Mammary epithelial cell (primary cell): ENCODE measurements around the gene QSER1.

Experiments used
- CTCF ChIP-seq, 2 donors: IDR thresholded peaks in 1 of 2; conservative IDR thresholded peaks in 1 of 2; 2 replicates each; pipeline ENCODE4 v1.5.1; 2011 to 2012; ENCODE audit warnings: inconsistent platforms in 2 of 2, low read length in 2 of 2, mild to moderate bottlenecking in 2 of 2, control low read depth in 1 of 2, low read depth in 1 of 2; ENCODE audit not compliant: insufficient read depth in 1 of 2; ENCODE audit errors: extremely low read depth in 1 of 2
- EZH2 ChIP-seq: IDR thresholded peaks from 2 replicates; pipeline ENCODE4 v1.6.1; 2012; ENCODE audit warnings: low read length, inconsistent platforms, borderline replicate concordance

- TF ChIP-seq CTCF (conservative IDR thresholded peaks at IDR 0.05 in 1 of 2, IDR thresholded peaks at IDR 0.05 in 1 of 2; ENCODE audit: extremely low read depth in 1 of 2, insufficient read depth in 1 of 2, low read depth in 1 of 2, low read length in 2 of 2) (no peak), EZH2 (no peak)
Observed at GRCh38 chr11:32987851-32988250, 95.2 kb downstream of the QSER1 start.
